NCI-H187 treated with DMSO at 0.1 percent for 48 hours (cell line): ENCODE results near the gene ARFRP1.

Experiments used
- DNase-seq: peaks from one replicate; lab custom pipeline; 2025; lab: John Stamatoyannopoulos, UW

Gene ARFRP1

DNA sequence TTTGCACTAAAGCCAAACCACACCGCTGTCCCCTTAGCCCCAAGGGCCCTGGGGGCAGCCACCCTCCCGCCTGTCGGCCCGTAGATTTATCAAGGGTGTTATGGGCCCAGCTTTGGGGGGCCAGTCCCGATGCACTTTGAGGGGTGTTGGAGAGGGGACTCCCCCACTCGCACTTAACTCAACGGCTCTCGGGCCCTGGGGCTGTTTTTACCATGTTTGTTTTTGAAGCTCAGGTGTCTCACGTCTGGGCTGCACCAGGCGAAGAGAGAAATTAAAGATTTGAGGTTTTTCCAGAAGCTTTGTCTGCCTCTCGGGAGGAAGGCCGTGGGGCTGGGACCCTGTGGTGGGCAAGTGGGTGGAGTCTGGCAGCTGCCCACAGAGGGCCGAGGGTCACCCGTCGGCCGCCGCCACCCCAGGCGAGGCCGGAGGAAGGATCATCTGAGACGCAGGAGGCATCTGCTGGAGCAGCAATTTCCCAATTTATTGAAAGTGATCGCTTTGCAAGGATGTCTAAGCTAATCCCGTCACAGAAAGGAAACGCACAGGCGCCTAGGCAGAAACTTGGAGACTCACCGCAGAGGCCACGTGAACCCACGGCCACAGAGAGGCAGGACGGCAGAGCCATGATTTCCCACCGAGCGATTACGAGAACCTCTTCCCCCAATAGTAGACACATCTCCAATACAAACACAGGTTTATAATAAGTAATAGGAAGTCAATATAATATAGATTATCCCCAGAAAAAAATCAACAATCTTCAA lies 35.6 kb upstream of the ARFRP1 start:
- DNase-seq = no peak

DNA sequence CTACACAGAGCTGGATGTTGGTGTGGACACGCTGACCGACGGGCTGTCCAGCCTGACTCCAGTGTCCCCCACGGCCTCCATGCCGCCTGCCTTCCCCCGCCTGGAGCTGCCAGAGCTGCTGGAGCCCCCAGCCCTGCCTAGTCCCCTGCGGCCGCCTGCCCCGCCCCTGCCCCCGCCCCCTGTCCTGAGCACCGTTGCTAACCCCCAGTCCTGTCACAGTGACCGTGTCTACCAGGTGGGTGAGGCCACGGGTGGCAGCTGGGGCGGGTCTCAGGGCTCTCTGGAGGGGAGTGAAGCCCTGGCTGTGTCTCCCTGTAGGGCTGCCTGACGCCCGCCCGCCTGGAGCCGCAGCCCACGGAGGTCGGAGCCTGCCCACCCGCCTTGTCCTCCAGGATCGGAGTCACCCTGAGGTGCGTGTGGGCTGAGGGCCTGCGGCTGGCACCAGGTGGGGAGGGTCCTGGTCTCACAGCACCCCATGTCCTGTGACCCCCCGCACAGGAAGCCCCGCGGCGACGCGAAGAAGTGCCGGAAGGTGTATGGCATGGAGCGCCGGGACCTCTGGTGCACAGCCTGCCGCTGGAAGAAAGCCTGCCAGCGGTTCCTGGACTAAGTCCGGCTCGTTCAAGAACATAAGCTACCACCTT lies 34.7 kb upstream of the ARFRP1 start:
- DNase-seq = no peak

DNA sequence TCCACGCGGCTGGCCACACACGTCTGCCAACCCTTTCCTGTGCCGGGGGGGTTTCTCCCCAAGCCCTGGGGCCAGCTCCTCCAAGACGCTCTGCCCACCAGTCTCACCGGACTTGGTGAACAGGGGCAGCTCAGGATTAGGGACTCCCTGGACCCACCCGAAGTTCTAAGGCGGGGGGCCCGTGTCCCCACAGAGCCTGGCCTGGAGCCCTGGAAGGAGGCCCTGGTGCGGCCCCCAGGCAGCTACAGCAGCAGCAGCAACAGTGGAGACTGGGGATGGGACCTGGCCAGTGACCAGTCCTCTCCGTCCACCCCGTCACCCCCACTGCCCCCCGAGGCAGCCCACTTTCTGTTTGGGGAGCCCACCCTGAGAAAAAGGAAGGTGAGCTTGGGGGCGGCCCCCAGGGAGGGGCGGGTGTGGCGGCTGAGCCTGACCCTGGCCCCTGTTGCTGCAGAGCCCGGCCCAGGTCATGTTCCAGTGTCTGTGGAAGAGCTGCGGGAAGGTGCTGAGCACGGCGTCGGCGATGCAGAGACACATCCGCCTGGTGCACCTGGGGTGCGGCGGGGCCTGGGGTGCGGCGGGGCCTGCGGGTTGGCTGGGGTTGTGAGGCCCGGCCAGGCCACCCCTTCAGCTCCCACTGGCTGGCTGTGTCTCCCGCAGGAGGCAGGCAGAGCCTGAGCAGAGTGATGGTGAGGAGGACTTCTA lies 34.1 kb upstream of the ARFRP1 start:
- DNase-seq = no peak

DNA sequence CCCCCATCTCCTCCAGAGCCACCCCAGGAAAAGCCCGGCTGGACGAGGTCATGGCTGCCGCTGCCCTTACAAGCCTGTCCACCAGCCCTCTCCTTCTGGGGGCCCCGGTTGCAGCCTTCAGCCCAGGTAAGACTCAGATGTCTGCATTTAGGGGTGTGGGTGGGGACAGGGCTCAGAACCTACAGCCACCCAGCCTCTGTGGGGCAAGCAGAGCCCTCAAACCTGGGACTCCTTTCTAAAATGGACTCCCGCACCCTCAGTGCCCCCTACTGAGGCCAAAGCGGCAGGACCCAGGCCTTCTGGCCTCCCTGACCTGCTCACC lies 33.5 kb upstream of the ARFRP1 start:
- DNase-seq = no peak

DNA sequence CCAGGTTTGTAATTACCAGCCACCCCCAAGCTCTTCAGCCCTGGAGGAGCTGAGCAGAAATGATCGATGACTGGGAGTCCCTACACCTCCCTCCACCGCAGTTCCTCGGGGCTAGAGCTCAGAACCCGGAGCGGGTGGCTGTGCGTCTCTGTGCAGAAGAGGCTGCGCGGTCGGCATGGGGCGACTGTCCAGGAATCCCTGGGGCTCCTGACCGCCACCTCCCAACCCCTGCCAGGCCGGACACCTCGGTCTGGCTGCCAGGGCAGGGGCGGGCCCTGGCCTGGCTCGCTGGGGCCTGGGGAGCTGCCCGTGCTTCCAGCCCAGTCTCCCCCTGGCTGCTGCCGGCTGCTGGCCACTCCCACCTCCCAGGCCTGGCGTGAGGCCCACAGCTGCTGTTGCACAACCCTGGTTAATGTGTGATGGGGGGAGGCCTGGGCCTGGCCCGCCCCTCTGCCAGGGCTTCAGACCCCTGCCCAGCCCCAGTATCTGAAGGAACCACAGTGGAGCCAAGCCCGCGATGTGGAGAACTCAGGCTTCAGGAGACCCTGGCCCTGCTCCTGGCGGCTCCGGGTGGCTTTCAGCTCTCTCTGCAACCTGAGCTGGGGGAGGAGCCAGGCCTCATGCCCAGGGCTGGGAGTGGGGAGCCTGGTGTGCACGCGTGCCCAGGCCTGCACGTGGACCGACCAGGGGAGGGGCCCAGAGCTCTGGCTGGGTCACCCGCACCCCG lies 33.0 kb upstream of the ARFRP1 start:
- DNase-seq = no peak

DNA sequence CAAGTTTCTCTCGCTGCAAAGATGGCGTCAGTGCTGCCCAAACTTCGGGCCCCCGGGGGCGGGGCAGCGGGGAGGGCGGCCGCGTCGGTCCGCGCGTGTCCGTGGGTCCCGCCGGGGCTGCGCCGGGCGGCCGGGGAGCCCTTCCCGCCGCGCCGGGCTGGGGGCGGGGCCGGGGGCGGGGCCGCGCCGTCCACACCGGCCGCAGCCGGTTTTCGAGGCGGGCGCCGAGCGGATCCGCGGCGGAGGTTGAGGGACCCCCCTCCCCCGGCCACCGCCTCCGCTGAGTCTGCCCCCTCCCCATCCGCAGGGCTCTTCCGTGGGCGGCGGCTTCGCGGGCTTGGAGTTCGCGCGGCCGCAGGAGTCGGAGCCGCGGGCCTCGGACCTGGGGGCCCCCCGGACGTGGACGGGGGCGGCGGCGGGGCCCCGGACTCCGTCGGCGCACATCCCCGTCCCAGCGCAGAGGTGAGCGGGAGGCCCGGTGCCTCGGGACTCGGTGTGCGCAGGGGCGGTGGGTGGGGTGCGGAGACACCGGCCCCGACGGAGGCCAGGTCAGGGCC lies 32.4 kb upstream of the ARFRP1 start:
- DNase-seq = no peak

DNA sequence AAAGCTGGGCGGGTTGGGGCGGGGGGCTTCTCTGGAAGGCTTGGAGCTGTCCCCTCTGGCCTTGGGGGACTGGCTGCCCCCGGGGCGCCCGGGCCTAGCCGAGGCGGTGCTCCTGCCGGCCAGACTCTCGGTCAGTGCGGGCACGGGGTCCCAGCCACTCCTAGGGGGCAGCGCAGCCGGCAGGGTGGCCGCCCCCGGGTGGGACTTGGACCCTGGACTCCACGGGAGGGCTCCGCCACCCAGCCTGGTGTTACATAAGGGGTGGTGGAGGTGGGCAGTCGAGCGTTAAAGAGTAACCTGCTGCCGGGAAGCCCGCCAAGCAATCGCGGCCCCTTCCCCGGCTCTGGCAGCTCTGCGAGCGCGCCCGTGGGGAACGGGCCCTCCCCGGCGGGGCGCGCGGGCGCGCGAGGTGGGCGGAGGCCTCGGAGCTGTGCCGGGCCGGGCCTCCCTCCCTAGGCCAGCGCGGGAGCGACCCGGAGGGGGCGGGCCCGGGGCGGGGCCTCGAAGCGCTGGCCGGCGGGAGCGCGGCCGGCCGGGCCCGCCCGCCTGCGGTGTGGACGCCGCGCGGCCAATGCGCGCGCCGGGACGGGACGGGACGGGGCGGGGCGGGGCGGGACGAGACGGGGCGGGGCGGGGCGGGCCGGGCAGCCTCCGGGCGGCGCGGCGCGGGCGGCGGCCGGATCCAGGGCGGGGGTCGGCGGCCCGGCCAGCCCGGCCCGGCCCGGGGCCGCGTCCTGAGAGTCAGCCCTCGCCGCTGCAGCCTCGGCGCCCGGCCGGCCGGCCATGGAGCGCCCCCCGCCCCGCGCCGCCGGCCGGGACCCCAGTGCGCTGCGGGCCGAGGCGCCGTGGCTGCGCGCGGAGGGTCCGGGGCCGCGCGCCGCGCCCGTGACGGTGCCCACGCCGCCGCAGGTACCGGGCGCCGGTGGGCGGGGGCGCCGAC lies 31.6 kb upstream of the ARFRP1 start, which contains the start of gene SLC2A4RG:
SLC2A4RG (plus strand) TSS at position 647 of the 940 bp plus-strand sequence; CDS start at position 784, 137 bp downstream.
- no peak for DNase-seq

DNA sequence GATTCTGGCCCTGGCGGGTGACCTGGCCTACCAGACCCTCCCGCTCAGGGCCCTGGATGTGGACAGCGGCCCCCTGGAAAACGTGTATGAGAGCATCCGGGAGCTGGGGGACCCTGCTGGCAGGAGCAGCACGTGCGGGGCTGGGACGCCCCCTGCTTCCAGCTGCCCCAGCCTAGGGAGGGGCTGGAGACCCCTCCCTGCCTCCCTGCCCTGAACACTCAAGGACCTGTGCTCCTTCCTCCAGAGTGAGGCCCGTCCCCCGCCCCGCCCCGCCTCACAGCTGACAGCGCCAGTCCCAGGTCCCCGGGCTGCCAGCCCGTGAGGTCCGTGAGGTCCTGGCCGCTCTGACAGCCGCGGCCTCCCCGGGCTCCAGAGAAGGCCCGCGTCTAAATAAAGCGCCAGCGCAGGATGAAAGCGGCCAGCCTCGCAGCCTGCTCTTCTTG lies 30.9 kb upstream of the ARFRP1 start:
- DNase-seq = no peak

DNA sequence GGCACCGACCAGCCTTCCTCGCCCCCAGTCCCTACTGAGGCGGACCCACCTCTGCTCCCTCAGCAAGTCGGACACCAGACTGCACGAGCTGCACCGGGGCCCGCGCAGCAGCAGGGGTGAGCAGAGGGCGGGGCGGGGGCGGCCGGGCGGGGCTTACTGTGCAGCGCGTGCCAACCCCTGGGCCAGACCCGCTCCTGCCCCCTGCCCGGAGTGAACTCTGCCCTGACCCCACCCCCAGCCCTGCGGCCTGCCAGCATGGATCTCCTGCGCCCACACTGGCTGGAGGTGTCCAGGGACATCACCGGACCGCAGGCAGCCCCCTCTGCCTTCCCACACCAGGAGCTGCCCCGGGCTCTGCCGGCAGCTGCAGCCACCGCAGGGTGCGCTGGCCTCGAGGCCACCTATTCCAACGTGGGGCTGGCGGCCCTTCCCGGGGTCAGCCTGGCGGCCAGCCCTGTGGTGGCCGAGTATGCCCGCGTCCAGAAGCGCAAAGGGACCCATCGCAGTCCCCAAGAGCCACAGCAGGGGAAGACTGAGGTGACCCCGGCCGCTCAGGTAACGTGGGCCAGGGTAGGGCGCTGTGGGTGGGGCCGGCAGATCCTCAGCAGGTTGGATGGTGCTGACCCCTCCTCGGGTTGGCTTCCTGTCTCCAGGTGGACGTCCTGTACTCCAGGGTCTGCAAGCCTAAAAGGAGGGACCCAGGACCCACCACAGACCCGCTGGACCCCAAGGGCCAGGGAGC lies 30.3 kb upstream of the ARFRP1 start:
- no peak for DNase-seq

DNA sequence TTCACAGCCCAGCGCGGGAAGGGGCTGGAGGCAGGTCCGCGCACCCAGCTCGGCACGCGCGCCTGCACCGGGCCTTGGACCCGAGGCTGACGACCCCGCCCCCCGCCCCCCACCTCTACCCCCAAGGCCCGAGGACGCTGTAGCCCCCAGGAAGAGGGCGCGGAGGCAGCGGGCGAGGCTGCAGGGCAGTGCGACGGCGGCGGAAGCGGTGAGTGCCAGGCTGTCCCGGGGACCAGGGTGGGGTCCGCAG lies 29.8 kb upstream of the ARFRP1 start:
- no peak for DNase-seq

DNA sequence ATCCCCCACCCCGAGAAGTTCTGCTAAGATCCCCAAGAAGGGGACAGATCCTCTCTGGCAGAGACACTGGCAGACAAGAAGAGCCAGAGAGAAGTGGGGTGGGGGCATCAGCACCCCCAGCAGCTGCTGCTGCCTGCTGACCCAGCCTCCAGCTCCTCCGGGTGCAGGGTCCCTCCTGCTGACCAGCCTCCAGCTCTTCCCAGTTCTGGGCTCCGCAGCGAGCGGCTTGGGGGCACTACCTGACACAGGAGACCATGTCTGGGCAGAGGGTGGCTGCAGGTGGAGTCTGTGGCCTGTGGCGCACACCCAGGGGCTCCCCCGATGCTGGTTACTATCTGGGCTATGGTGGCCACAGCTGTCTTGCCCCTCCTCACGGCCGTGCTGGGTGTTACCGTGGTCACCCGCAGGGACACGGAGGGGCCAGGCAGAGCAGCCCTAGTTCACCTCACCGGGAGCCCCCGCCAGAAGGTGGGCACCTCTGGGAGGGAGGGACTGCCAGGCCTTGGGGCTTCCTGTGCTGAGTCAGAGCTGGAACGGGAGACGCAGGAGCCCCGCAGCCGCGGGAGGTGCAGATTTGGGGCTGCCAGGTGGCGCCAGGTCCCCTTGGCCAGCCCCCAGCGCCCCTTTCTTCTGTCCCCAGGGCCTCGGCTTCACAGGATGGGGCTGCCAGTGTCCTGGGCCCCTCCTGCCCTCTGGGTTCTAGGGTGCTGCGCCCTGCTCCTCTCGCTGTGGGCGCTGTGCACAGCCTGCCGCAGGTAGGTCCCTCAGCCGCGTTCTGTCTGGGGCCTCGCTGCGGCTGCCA lies 29.3 kb upstream of the ARFRP1 start:
- DNase-seq = no peak

DNA sequence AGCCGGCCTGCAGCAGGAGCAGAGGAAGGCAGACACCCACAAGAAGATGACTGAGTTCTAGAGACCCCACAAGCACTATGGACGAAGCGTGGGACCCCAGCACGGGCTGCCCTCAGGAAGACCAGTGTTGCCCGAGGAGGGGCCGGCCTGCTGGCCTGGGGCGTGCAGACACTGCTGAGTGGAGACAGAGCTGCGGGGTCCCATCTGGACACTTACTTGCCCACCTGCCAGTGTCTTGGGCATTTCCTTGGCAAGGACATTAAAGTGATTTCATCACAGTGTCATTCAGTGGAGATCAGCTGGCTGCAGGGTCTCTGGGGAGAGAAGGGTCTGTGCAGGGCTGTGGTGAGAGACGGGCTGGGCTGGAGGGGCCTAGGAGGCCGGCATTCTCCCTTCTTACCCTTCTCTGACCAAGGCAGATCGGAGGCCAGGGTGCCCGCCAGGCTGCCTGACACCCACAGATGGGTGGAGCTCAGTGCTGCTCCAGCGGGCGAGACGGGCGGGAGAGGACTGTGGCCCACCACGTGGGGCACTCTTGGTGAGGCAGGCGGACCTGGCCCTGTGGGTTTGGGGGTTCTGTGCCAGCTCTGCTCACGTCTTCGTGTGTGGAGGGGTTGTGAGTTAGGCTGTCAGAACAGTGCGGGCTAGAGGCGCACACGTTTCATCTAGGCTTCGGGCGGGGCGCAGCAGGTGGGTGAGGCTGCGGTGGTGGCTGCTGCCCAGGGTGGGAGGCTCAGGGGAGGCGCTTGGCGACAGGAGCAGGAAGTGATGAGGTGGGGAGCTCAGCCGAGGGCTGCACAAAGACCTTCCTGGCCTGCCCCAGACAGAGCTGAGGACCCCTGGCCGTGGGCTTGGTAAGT lies 28.3 kb upstream of the ARFRP1 start, which contains the start of gene LIME1:
LIME1 (plus strand) TSS at position 806 of the 860 bp plus-strand sequence. CDS start 886 bp downstream, outside the sequence.
- DNase-seq = no peak

DNA sequence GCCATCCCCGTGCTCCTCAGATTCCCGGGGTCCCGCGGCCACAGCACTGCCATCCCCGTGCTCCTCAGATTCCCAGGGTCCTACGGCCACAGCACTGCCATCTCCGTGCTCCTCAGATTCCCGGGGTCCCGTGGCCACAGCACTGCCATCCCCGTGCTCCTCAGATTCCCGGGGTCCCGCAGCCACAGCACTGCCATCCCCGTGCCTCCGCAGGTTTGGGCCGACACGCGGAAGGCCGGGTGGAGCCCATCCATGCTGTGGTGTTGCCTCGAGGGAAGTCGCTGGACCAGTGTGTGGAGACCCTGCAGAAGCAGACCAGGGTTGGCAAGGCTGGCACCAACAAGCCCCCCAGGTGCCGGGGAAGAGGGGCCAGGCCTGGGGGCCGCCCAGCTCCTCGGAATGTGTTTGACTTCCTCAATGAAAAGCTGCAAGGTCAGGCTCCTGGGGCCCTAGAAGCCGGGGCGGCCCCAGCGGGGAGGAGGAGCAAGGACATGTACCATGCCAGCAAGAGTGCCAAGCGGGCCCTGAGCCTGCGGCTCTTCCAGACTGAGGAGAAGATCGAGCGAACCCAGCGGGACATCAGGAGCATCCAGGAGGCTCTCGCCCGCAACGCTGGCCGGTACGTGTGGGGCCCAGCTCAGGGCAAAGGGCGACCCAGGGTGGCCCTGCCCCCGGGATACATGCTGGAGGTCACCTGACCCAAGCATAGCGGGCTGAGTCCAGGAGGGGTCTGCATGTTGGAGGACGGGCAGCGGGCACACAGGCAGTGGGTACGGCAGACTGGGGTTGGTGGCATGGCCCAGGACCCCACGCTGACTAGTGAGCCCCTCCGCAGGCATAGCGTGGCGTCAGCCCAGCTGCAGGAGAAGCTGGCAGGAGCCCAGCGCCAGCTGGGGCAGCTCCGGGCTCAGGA lies 27.4 kb upstream of the ARFRP1 start:
- no peak for DNase-seq

DNA sequence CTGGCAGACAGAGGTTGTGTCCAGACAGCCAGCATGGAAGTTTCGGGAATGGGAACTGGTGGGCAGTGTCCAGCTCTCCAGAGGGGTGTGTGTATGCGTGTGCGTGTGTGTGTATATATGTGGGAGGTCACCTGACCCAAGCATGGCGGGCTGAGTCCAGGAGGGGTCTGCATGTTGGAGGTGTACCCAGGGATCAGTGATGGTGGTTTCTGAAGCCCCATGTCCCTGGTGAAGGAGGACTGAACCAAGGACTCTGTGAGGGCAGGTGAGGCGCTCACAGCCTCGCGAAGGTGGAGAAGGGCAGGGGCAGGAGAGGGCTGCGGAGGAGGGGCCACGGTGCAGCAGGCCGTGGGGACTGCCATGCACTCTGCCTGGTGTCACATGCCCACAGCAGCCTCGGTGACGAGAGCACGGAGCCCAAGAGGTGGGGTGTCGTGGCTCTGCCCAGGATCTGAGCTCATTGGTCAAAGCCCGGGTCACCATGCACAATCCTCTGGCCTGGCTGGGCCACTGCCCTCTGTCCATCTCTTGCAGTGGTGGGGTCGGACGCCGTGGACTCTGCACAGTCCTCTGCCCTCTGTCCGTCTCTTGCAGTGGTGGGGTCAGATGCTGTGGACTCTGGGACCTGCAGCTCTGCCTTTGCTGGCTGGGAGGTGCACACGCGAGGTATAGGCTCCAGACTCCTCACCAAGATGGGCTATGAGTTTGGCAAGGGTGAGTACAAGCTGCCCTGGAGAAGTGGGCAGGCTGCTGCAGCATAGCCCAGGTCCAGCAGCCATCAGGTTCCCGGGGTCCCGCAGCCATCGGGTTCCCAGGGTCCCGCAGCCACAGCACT lies 26.6 kb upstream of the ARFRP1 start:
- DNase-seq = no peak

DNA sequence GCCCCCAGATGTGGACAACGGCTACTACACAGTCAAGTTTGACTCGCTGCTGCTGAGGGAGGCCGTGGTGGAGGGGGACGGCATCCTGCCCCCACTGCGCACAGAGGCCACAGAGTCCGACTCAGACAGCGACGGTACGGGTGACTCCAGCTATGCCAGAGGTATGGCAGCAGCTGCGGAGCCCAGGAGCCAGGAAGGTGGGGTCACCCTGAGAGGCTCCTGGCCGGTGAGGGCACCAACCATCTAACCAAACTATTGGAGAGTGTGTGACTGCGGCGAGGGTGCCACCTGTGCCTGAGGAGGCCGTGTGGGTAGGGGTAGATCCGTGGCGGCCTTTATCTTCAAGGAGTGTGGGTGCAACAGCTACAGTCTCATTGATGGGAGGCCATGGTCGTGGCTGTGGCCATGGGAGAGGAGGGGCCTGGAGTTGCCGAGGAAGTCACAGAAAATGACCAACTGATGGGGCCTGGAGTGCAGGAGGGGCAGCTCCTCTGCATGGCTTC lies 25.9 kb upstream of the ARFRP1 start:
- no peak for DNase-seq

DNA sequence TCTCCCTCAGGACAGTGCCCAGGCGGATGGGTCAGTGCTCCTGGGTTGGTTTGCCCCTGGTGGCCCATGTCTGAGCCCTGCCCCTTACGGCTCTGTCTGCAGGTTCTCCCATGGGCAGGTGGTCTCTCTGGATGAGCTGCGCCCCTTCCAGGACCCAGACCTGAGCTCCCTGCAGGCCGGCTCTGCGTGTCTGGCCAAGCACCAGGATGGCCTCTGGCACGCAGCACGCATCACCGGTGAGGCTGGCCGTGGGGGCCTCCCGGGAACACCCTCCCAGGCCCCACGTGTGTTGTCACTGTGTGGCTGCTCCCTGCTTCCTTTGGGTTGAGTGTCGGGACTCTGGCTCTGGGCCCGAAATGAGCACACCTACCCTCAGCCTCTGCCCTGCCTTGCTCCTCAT lies 25.3 kb upstream of the ARFRP1 start:
- no peak for DNase-seq
